ENCODE data around the gene SP4.
A peak's percentile ranks its signal among the peaks of the same experiment; 100 is the strongest.

The SP4 gene

GRCh38 chr7:21427871-21428658 lies at the start of gene SP4:
TSS of gene SP4 (plus strand) at chr7:21428083. CDS start at chr7:21428252, 169 bp downstream.
- peaks cover 22% of the 10 kb centered on the region for H3K4me1 ChIP-seq (ENCODE audit: insufficient read depth, low read length)
- peak within 1 kb of the TSS; percentile 89 for H3K27ac ChIP-seq (ENCODE audit: low read depth, low read length)
- peak within 1 kb of the TSS; percentile 70 to 97 for H3K4me3 ChIP-seq (ENCODE audit: low read depth in 1 of 2, low read length in 2 of 2)
- no peaks in the 10 kb centered on the region for H3K9me3 ChIP-seq (ENCODE audit: low read length)
- H3K36me3 ChIP-seq (ENCODE audit: insufficient read depth, low read length), result no peaks in the 10 kb centered on the region
- H3K9ac ChIP-seq (ENCODE audit: low read length), result peak within 1 kb of the TSS; percentile 75
- no peaks in the 10 kb centered on the region for H3K27me3 ChIP-seq (ENCODE audit: control insufficient read depth in 1 of 2, insufficient read depth in 2 of 2, low read length in 2 of 2)

GRCh38 chr7:21383227-21384220 lies 44.4 kb upstream of the SP4 start:
- no peaks in the 10 kb centered on the region for H3K4me1 ChIP-seq (ENCODE audit: insufficient read depth, low read length)
- no peak overlapping the region for H3K27ac ChIP-seq (ENCODE audit: low read depth, low read length)
- H3K9ac ChIP-seq (ENCODE audit: low read length), result no peak overlapping the region
- no peaks in the 10 kb centered on the region for H3K27me3 ChIP-seq (ENCODE audit: control insufficient read depth in 1 of 2, insufficient read depth in 2 of 2, low read length in 2 of 2)
- no peak overlapping the region for H3K4me3 ChIP-seq (ENCODE audit: low read depth in 1 of 2, low read length in 2 of 2)
- no peaks in the 10 kb centered on the region for H3K36me3 ChIP-seq (ENCODE audit: insufficient read depth, low read length)
- H3K9me3 ChIP-seq (ENCODE audit: low read length), result no peaks in the 10 kb centered on the region

- no peaks in the 10 kb centered on the region for H3K27me3 ChIP-seq (ENCODE audit: control insufficient read depth in 1 of 2, insufficient read depth in 2 of 2, low read length in 2 of 2)
- H3K9ac ChIP-seq (ENCODE audit: low read length), result no peak overlapping the region
These were observed 33.9 kb upstream of the SP4 start for GRCh38 chr7:21393937-21394336.

GRCh38 chr7:21401944-21402343 lies 25.9 kb upstream of the SP4 start:
- Histone ChIP-seq H3K4me3 (ENCODE audit: low read depth in 1 of 2, low read length in 2 of 2) (no peak overlapping the region), H3K9me3 (ENCODE audit: low read length) (no peaks in the 10 kb centered on the region), H3K36me3 (ENCODE audit: insufficient read depth, low read length) (no peaks in the 10 kb centered on the region), H3K27ac (ENCODE audit: low read depth, low read length) (no peak overlapping the region), H3K27me3 (ENCODE audit: control insufficient read depth in 1 of 2, insufficient read depth in 2 of 2, low read length in 2 of 2) (no peaks in the 10 kb centered on the region), H3K9ac (ENCODE audit: low read length) (no peak overlapping the region), H3K4me1 (ENCODE audit: insufficient read depth, low read length) (no peaks in the 10 kb centered on the region)

More at GRCh38 chr7:21393937-21394336, 33.9 kb upstream of the SP4 start:
- Histone ChIP-seq H3K27ac (ENCODE audit: low read depth, low read length) (no peak overlapping the region), H3K9me3 (ENCODE audit: low read length) (no peaks in the 10 kb centered on the region), H3K4me3 (ENCODE audit: low read depth in 1 of 2, low read length in 2 of 2) (no peak overlapping the region), H3K4me1 (ENCODE audit: insufficient read depth, low read length) (no peaks in the 10 kb centered on the region), H3K36me3 (ENCODE audit: insufficient read depth, low read length) (no peaks in the 10 kb centered on the region)

GRCh38 chr7:21407796-21408480 lies 19.9 kb upstream of the SP4 start:
- Histone ChIP-seq H3K9me3 (ENCODE audit: low read length) (no peaks in the 10 kb centered on the region), H3K27me3 (ENCODE audit: control insufficient read depth in 1 of 2, insufficient read depth in 2 of 2, low read length in 2 of 2) (no peaks in the 10 kb centered on the region), H3K4me3 (ENCODE audit: low read depth in 1 of 2, low read length in 2 of 2) (no peak overlapping the region), H3K9ac (ENCODE audit: low read length) (no peak overlapping the region), H3K4me1 (ENCODE audit: insufficient read depth, low read length) (no peaks in the 10 kb centered on the region), H3K36me3 (ENCODE audit: insufficient read depth, low read length) (no peaks in the 10 kb centered on the region), H3K27ac (ENCODE audit: low read depth, low read length) (no peak overlapping the region)

GRCh38 chr7:21408481-21408820 lies 19.4 kb upstream of the SP4 start:
- Histone ChIP-seq H3K9me3 (ENCODE audit: low read length) (no peaks in the 10 kb centered on the region), H3K36me3 (ENCODE audit: insufficient read depth, low read length) (no peaks in the 10 kb centered on the region), H3K4me1 (ENCODE audit: insufficient read depth, low read length) (no peaks in the 10 kb centered on the region)

GRCh38 chr7:21412410-21412851 lies 15.5 kb upstream of the SP4 start:
- Histone ChIP-seq H3K4me3 (ENCODE audit: low read depth in 1 of 2, low read length in 2 of 2) (no peak overlapping the region), H3K27me3 (ENCODE audit: control insufficient read depth in 1 of 2, insufficient read depth in 2 of 2, low read length in 2 of 2) (no peaks in the 10 kb centered on the region), H3K27ac (ENCODE audit: low read depth, low read length) (no peak overlapping the region), H3K9ac (ENCODE audit: low read length) (no peak overlapping the region), H3K4me1 (ENCODE audit: insufficient read depth, low read length) (no peaks in the 10 kb centered on the region), H3K36me3 (ENCODE audit: insufficient read depth, low read length) (no peaks in the 10 kb centered on the region), H3K9me3 (ENCODE audit: low read length) (no peaks in the 10 kb centered on the region)

More at GRCh38 chr7:21408481-21408820, 19.4 kb upstream of the SP4 start:
- Histone ChIP-seq H3K27ac (ENCODE audit: low read depth, low read length) (no peak overlapping the region), H3K9ac (ENCODE audit: low read length) (no peak overlapping the region), H3K27me3 (ENCODE audit: control insufficient read depth in 1 of 2, insufficient read depth in 2 of 2, low read length in 2 of 2) (no peaks in the 10 kb centered on the region), H3K4me3 (ENCODE audit: low read depth in 1 of 2, low read length in 2 of 2) (no peak overlapping the region)

- Histone ChIP-seq H3K9me3 (ENCODE audit: low read length) (no peaks in the 10 kb centered on the region), H3K36me3 (ENCODE audit: insufficient read depth, low read length) (no peaks in the 10 kb centered on the region), H3K9ac (ENCODE audit: low read length) (no peak overlapping the region)
These were observed 14.9 kb upstream of the SP4 start for GRCh38 chr7:21412957-21413356.

GRCh38 chr7:21413502-21413901 lies 14.4 kb upstream of the SP4 start:
- no peak overlapping the region for H3K9ac ChIP-seq (ENCODE audit: low read length)
- no peak overlapping the region for H3K4me3 ChIP-seq (ENCODE audit: low read depth in 1 of 2, low read length in 2 of 2)
- H3K27ac ChIP-seq (ENCODE audit: low read depth, low read length), result no peak overlapping the region
- no peaks in the 10 kb centered on the region for H3K4me1 ChIP-seq (ENCODE audit: insufficient read depth, low read length)
- no peaks in the 10 kb centered on the region for H3K27me3 ChIP-seq (ENCODE audit: control insufficient read depth in 1 of 2, insufficient read depth in 2 of 2, low read length in 2 of 2)
- no peaks in the 10 kb centered on the region for H3K36me3 ChIP-seq (ENCODE audit: insufficient read depth, low read length)
- H3K9me3 ChIP-seq (ENCODE audit: low read length), result no peaks in the 10 kb centered on the region

More at GRCh38 chr7:21412957-21413356, 14.9 kb upstream of the SP4 start:
- H3K27me3 ChIP-seq (ENCODE audit: control insufficient read depth in 1 of 2, insufficient read depth in 2 of 2, low read length in 2 of 2), result no peaks in the 10 kb centered on the region
- H3K27ac ChIP-seq (ENCODE audit: low read depth, low read length), result no peak overlapping the region
- H3K4me1 ChIP-seq (ENCODE audit: insufficient read depth, low read length), result no peaks in the 10 kb centered on the region
- H3K4me3 ChIP-seq (ENCODE audit: low read depth in 1 of 2, low read length in 2 of 2), result no peak overlapping the region

- Histone ChIP-seq H3K9ac (ENCODE audit: low read length) (no peak overlapping the region), H3K27ac (ENCODE audit: low read depth, low read length) (no peak overlapping the region), H3K4me3 (ENCODE audit: low read depth in 1 of 2, low read length in 2 of 2) (no peak overlapping the region), H3K36me3 (ENCODE audit: insufficient read depth, low read length) (no peaks in the 10 kb centered on the region), H3K4me1 (ENCODE audit: insufficient read depth, low read length) (no peaks in the 10 kb centered on the region), H3K9me3 (ENCODE audit: low read length) (no peaks in the 10 kb centered on the region), H3K27me3 (ENCODE audit: control insufficient read depth in 1 of 2, insufficient read depth in 2 of 2, low read length in 2 of 2) (no peaks in the 10 kb centered on the region)
These were observed 13.0 kb upstream of the SP4 start for GRCh38 chr7:21414795-21415393.

- Histone ChIP-seq H3K9ac (ENCODE audit: low read length) (no peak overlapping the region), H3K27ac (ENCODE audit: low read depth, low read length) (no peak overlapping the region), H3K36me3 (ENCODE audit: insufficient read depth, low read length) (no peaks in the 10 kb centered on the region), H3K9me3 (ENCODE audit: low read length) (no peaks in the 10 kb centered on the region), H3K4me3 (ENCODE audit: low read depth in 1 of 2, low read length in 2 of 2) (no peak overlapping the region), H3K4me1 (ENCODE audit: insufficient read depth, low read length) (no peaks in the 10 kb centered on the region), H3K27me3 (ENCODE audit: control insufficient read depth in 1 of 2, insufficient read depth in 2 of 2, low read length in 2 of 2) (no peaks in the 10 kb centered on the region)
These were observed 10.2 kb upstream of the SP4 start for GRCh38 chr7:21417647-21418046.

Data from muscle layer of colon (tissue), 2 donors.